NK-92 (cell line): Measurements from ENCODE around the gene ZYG11B.
"Not testable (repeated sequence)": the region's sequence is repeated elsewhere in the genome, so short reads cannot be mapped to it uniquely, and the experiment has no call there.

Experiments used
- DNase-seq: peaks from one replicate; lab custom pipeline; 2025; ENCODE audit not compliant: unreplicated experiment; lab: John Stamatoyannopoulos, UW

ZYG11B gene

DNA sequence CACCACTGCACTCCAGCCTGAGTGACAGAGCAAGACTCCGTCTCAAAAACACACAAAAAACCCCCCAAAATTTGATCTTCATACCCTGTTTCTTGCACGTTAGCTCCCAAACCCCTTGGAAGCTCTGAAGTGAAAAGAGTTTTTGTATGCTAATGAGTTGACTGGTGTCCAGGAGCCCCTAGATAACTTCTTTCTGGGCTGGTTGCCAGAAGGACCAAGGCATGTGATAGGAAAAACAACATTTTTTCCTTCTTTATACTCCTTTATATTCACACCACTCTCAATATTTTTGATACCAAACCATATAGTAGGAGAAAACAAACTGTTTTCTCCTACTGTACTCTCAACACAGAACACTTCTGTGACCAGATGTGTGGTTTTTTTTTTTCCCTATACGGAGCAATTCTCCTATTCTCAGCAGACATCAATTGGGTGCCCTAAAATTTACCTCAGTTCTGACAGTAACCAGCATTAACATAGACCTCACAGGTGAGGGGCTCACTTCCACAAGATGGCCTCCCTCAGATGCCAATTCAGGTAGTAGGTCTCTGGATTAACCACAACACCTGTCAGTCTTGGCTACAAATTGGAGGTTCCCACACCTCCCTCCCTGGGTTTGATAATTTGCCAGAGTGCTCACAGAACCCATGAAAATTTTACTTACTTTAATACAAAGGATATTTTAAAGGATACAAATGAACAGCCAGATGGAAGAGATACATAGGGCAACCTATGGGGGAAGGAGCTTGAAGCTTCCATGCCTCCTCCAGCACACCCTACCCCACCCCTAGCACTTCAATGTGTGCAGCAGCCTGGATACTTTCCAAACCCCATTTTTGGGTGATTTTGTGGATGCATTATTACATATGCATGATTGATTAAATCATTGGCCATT lies 25.6 kb downstream of the ZYG11B start:
- DNase-seq: no peak

DNA sequence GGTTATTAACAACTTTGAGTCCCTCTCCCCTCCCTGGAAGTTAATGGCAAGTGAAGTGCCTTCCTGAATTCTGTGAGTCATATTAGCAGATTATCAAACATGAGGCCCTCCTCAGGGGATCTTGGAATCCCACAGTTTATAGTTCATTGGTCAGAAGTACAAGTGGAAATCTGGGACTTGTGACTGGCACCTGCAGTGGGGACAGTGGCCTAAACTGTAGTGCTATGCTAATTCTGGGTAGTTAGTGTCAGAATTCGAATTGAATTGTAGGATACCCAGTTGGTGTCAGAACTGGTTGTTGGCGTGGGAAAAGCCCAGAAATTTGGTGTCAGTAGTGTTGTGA lies 26.2 kb downstream of the ZYG11B start:
- DNase-seq: no peak

- no peak for DNase-seq
Measured at GRCh38 chr1:52753169-52753568, 26.9 kb downstream of the ZYG11B start.

- DNase-seq: no peak
Measured at GRCh38 chr1:52756020-52756419, 29.8 kb downstream of the ZYG11B start.

- no peak for DNase-seq
Measured at GRCh38 chr1:52759908-52760307, 33.7 kb downstream of the ZYG11B start.

- no peak for DNase-seq
Measured at GRCh38 chr1:52767596-52768280, 41.5 kb downstream of the ZYG11B start.

DNA sequence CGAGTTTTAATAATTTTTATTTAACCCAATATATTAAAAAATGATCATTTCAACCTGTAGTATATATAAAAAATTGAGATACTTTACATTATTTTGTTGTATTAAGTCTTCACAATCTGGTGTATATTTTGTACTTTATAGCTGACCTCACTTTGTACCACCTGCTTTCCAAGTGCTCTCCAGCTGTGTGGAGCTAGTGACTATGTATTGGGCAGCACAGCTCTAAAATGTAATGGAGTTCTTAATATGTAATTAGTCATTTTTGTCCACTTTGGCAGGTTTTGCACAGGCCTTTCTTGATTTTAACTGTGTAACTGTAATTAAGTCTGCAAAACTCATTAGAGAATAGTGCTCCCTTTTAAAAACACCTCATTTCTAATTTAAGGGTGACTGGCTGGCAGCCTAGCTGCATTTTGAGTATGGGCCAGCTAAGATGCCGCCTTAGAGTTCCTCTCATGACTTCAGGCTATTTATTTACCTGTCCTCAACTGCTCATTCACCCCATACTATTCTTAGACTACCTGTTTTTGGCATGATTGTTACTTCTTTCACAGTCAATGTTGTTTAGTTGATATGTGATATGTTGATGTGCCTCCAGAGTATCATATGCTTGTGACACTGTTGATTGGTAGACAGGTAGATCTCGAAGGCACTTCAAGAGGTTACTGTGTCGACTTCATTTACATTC lies 43.2 kb downstream of the ZYG11B start:
- DNase-seq: no peak

DNA sequence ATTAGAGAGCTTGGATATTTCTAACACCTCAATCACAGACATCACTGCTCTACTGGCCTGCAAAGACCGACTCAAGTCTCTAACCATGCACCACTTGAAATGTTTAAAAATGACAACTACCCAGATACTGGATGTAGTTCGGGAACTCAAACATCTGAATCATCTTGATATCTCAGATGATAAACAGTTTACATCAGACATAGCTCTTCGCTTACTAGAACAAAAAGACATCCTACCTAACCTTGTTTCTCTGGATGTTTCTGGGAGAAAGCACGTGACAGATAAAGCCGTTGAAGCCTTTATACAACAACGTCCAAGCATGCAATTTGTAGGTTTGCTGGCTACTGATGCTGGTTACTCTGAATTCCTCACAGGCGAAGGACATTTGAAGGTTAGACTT lies 45.1 kb downstream of the ZYG11B start:
- no peak for DNase-seq

- DNase-seq: no peak
Measured at GRCh38 chr1:52786148-52786547, 59.9 kb downstream of the ZYG11B start.

GRCh38 chr1:52790429-52790828 lies 64.2 kb downstream of the ZYG11B start:
- not testable (repeated sequence) for DNase-seq

GRCh38 chr1:52792036-52792435 lies 65.8 kb downstream of the ZYG11B start:
- no peak for DNase-seq

DNA sequence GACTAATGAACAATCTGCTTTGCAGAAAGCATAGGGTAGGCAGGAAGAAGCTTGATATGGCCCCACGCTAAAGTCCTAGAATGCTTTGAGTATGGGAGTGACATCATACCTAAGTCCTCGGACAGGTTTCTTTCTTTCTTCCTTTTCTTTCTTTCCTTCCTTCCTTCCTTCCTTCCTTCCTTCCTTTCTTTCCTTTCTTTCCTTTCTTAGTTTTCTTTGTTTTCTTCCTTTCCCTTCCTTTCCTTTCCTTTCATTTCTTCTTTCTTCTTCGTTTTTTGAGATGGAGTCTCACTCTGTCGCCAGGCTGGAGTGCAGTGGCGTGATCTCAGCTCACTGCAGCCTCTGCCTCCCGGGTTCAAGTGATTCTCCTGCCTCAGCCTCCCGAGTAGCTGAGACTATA lies 67.5 kb downstream of the ZYG11B start:
- DNase-seq: not testable (repeated sequence)

GRCh38 chr1:52795464-52795863 lies 69.2 kb downstream of the ZYG11B start:
- DNase-seq: no peak

- no peak for DNase-seq
Measured at GRCh38 chr1:52798331-52798730, 72.1 kb downstream of the ZYG11B start.

DNA sequence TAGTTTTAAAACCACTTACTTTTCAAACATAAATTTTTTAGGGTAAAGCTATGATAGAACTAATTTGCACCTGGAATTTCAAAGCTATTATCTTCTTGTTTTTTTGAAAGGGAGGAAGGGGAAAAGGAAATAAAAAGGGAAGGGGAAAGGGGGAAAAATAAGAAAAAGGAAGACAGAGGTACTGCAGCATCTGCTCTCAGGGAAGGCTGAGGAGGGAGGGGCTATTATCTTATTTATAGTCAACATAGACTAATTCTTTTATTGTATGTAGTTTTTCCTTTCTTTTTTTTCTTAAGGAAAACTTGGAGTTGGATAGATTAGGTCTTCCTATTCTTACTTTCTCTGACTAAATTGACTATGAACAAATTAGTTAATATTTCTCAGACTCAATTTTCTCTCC lies 74.8 kb downstream of the ZYG11B start:
- no peak for DNase-seq

- not testable (repeated sequence) for DNase-seq
Measured at GRCh38 chr1:52804083-52804482, 77.8 kb downstream of the ZYG11B start.

DNA sequence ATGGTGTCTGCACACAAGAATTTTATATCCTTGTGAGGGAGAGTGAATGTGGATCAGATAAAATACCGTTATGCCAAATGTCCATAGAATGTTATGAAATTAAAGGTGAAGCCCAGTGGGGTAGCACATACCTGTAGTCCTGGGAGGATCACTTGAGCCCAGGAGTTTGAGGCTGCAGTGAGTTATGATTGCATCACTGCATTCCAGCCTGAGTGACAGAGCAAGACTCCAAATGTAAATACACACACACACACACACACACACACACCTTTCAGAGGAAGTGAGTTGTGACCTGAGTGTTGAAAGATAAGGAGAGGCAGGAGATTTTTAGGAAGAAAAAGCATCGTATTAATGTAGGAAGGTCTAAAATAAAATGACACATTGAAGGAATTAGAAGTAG lies 88.2 kb downstream of the ZYG11B start:
- no peak for DNase-seq

DNA sequence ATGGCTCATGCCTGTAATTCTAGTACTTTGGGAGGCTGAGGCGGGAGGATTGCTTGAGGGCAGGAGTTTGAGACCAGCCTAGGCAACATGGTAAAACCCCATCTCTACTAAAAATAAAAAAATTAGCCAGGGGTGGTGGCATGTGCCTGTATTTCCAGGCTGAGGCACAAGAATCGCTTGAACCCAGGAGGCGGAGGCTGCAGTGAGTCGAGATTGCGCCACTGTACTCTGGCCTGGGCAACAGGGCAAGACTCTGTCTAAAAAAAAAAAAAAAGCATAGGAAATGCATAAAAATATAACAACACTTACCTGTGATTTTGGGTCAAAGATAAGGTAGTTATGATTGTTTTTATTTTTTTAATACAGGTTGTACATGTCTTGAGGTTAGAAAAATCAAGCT lies 94.6 kb downstream of the ZYG11B start:
- DNase-seq: not testable (repeated sequence)

- no peak for DNase-seq
Measured at GRCh38 chr1:52825868-52826267, 99.6 kb downstream of the ZYG11B start.

GRCh38 chr1:52834798-52835197 lies 108.5 kb downstream of the ZYG11B start:
- no peak for DNase-seq

DNA sequence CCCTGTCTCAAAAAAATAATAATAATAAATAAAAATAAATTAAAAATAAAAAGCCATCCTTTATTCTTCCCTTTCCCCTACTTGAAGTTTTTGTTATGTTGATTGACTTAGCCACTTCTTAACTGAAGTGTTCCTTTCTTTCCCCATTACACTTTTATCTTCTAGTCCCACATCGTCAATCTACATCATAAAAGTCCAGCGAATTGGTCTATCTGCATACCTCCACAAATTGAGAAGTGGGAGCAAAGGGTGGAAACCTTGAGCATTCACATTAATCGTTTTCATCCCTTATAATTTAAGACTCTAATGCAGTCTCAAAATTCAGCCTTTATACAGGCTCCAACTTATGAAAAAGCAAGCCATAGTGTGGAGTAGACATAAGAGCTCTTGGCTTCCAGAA lies 109.8 kb downstream of the ZYG11B start:
- no peak for DNase-seq

DNA sequence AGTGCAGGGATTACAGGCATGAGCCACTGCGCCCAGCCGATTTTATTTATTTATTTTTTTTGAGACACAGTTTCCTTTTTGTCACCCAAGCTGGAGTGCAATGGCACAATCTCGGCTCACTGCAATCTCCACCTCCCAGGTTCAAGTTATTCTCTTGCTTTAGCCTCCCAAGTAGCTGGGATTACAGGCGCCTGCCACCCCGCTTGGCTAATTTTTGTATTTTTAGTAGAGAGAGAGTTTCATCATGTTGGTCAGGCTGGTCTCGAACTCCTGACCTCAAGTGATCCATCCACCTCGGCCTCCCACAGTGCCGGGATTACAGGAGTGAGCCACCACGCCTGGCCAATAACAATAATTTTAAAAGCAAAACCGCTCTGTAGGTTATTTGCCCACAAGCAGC lies 112.9 kb downstream of the ZYG11B start:
- DNase-seq: not testable (repeated sequence)
